ENCODE data around the gene UBE4B. TPM values are rescaled to one million over a fixed set of nuclear protein-coding genes. Genes with fewer than 3 reads are reported as not detected.

UBE4B gene
- total and polyA plus RNA-seq, 10 of the 15 experiments (the other 5 are each of a cell fraction or from before 2014, with no cell fraction given) = 2.9 to 32.6 (median 20.7) TPM

DNA sequence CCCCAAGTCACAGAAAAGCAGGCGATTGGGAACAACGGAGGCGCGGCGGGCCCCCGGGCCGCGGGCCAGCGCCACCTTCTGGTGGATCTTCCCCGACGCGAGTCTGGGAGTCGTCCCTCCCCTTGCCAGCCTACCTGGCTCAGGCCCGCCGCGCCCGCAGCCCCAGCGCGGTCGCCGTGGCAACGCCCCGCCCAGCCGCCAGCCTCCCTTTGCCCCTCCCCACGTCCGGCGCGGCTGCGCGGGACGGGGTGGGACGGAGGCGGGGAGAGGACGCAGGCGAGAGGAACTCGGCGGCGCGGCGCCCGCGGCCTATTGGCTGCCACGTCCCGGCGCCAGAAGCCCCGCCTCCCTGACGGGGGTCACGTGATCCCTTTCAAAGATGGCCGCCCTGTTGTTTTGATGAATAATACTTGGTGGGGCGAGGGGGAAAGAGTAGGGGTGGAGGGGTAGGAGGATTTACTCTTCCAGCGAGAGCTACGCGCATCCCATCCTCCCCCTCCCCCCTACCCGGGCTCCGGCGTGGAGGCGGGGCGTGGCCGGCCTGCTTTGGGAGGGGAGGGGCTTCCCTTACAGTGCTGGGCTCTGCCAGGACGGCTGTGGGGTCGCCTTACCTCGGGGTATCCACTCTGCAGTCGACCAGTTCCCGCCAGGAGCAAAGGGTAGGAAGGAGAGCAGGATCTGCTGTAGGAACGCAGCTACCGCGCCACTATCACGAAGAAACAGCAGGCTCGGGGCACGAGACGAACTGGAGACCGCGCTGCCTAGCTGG lies at the start of gene UBE4B (continued):
- TF ChIP-seq RAD51 (IDR thresholded peaks at IDR 0.05) (peak; percentile 99), EZH2 (IDR thresholded peaks at IDR 0.05; ENCODE audit: borderline replicate concordance, control insufficient read depth, low read depth, low read length) (no peak), RCOR1 (conservative IDR thresholded peaks at IDR 0.05; ENCODE audit: low read depth, low read length) (no peak), ATF7 (IDR thresholded peaks at IDR 0.05; ENCODE audit: low read depth) (no peak), POU2F2 (IDR thresholded peaks at IDR 0.05; ENCODE audit: borderline replicate concordance, low read depth, low read length) (no peak), NRF1 (conservative IDR thresholded peaks at IDR 0.05; ENCODE audit: low read depth, low read length) (peak; percentile 83), WRNIP1 (IDR thresholded peaks at IDR 0.05; ENCODE audit: borderline replicate concordance, low read depth, low read length) (no peak)
- TF ChIP-seq, protein P1, sequence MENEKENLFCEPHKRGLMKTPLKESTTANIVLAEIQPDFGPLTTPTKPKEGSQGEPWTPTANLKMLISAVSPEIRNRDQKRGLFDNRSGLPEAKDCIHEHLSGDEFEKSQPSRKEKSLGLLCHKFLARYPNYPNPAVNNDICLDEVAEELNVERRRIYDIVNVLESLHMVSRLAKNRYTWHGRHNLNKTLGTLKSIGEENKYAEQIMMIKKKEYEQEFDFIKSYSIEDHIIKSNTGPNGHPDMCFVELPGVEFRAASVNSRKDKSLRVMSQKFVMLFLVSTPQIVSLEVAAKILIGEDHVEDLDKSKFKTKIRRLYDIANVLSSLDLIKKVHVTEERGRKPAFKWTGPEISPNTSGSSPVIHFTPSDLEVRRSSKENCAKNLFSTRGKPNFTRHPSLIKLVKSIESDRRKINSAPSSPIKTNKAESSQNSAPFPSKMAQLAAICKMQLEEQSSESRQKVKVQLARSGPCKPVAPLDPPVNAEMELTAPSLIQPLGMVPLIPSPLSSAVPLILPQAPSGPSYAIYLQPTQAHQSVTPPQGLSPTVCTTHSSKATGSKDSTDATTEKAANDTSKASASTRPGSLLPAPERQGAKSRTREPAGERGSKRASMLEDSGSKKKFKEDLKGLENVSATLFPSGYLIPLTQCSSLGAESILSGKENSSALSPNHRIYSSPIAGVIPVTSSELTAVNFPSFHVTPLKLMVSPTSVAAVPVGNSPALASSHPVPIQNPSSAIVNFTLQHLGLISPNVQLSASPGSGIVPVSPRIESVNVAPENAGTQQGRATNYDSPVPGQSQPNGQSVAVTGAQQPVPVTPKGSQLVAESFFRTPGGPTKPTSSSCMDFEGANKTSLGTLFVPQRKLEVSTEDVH (IDR thresholded peaks at IDR 0.05; ENCODE audit: low read depth, partially characterized antibody) = no peak

DNA sequence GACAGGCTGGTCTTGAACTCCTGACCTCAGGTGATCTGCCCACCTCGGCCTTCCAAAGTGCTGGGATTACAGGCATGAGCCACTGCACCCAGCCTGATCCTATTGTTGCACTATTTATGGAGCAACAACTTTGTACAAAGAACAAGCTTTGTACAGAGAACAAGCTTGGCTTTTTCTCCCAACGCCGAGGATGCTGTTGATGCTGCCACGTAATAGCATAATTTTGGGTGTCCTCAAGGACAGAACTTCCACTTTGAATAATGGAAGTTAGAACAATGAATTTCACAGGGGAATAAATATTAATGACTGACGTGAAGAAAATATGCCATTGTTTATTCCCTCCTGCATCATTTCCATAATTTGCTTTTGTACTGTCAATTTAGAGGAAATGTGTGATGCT lies 48.5 kb upstream of the UBE4B start:
- Histone ChIP-seq H3K4me1 (ENCODE audit: control insufficient read depth, insufficient read depth, low read length) (no peaks in the 10 kb centered on the region), H3K36me3 (ENCODE audit: control insufficient read depth in 2 of 2, insufficient read depth in 2 of 2, low read length in 1 of 2) (no peaks in the 10 kb centered on the region; a peak in 1 of 4 replicates), H3K27me3 (replicated peaks in 1 of 2; ENCODE audit: control insufficient read depth in 2 of 2, insufficient read depth in 2 of 2, low read length in 1 of 2) (no peaks in the 10 kb centered on the region), H3K79me2 (ENCODE audit: control insufficient read depth, insufficient read depth, low read length) (no peaks in the 10 kb centered on the region), H3K4me3 (no peak overlapping the region), H3K27ac (ENCODE audit: control insufficient read depth, insufficient read depth) (no peak overlapping the region), H3K4me2 (ENCODE audit: control insufficient read depth, insufficient read depth) (no peak overlapping the region), H3K9ac (ENCODE audit: control insufficient read depth, insufficient read depth, low read length) (no peak overlapping the region), H4K20me1 (ENCODE audit: control insufficient read depth, insufficient read depth) (no peaks in the 10 kb centered on the region), H3K9me3 (replicated peaks; ENCODE audit: control insufficient read depth, insufficient read depth, low read length) (no peaks in the 10 kb centered on the region), H2AFZ (ENCODE audit: control insufficient read depth, low read depth, low read length) (no peak overlapping the region)
- TF ChIP-seq, protein P2, sequence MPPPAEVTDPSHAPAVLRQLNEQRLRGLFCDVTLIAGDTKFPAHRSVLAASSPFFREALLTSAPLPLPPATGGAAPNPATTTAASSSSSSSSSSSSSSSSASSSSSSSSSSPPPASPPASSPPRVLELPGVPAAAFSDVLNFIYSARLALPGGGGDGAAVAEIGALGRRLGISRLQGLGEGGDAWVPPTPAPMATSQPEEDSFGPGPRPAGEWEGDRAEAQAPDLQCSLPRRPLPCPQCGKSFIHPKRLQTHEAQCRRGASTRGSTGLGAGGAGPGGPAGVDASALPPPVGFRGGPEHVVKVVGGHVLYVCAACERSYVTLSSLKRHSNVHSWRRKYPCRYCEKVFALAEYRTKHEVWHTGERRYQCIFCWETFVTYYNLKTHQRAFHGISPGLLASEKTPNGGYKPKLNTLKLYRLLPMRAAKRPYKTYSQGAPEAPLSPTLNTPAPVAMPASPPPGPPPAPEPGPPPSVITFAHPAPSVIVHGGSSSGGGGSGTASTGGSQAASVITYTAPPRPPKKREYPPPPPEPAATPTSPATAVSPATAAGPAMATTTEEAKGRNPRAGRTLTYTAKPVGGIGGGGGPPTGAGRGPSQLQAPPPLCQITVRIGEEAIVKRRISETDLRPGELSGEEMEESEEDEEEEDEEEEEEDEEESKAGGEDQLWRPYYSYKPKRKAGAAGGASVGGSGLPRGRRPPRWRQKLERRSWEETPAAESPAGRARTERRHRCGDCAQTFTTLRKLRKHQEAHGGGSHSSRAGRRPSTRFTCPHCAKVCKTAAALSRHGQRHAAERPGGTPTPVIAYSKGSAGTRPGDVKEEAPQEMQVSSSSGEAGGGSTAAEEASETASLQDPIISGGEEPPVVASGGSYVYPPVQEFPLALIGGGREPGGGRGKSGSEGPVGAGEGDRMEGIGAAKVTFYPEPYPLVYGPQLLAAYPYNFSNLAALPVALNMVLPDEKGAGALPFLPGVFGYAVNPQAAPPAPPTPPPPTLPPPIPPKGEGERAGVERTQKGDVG (CRISPR knock-in tag; IDR thresholded peaks at IDR 0.05) = no peak
- TF ChIP-seq, protein P3, sequence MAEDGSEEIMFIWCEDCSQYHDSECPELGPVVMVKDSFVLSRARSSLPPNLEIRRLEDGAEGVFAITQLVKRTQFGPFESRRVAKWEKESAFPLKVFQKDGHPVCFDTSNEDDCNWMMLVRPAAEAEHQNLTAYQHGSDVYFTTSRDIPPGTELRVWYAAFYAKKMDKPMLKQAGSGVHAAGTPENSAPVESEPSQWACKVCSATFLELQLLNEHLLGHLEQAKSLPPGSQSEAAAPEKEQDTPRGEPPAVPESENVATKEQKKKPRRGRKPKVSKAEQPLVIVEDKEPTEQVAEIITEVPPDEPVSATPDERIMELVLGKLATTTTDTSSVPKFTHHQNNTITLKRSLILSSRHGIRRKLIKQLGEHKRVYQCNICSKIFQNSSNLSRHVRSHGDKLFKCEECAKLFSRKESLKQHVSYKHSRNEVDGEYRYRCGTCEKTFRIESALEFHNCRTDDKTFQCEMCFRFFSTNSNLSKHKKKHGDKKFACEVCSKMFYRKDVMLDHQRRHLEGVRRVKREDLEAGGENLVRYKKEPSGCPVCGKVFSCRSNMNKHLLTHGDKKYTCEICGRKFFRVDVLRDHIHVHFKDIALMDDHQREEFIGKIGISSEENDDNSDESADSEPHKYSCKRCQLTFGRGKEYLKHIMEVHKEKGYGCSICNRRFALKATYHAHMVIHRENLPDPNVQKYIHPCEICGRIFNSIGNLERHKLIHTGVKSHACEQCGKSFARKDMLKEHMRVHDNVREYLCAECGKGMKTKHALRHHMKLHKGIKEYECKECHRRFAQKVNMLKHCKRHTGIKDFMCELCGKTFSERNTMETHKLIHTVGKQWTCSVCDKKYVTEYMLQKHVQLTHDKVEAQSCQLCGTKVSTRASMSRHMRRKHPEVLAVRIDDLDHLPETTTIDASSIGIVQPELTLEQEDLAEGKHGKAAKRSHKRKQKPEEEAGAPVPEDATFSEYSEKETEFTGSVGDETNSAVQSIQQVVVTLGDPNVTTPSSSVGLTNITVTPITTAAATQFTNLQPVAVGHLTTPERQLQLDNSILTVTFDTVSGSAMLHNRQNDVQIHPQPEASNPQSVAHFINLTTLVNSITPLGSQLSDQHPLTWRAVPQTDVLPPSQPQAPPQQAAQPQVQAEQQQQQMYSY (CRISPR knock-in tag; IDR thresholded peaks at IDR 0.05) = no peak
- TF ChIP-seq TCF12 (IDR thresholded peaks at IDR 0.05; ENCODE audit: low read depth, low read length) (no peak), ZSCAN29 (IDR thresholded peaks at IDR 0.05) (no peak)
- no peak for ATAC-seq
- WGBS (ENCODE audit: insufficient coverage, insufficient replicate concordance, low lambda C conversion rate, missing lambda C conversion rate) = 99% methylated on average over 5 of the region's 5 CpGs
- intact Hi-C loops (cut with micrococcal nuclease; ENCODE audit: unreplicated experiment) (no loop called here), in situ Hi-C loops (cut with MboI) (no loop called here)
- RAD21 ChIA-PET (ENCODE audit: unreplicated experiment) = no interaction called here
- POLR2A ChIA-PET = no interaction called here
- no peak for FAIRE-seq
- CTCF ChIA-PET = interaction anchor here (0.6 kb wide), 1 partner anchor 118 kb away, joined by 3 read pairs; no protein-coding TSS in a partner anchor
- SMC1A ChIA-PET (ENCODE audit: uncharacterized antibody, unreplicated experiment) = no interaction called here
- no peak for DNase-seq (ENCODE audit: low read depth, low spot score)
- BruUV-seq (replicated peaks) = no TSS peak
